ENCODE results near the gene GRM5. TPM values are rescaled to one million over a fixed set of nuclear protein-coding genes. Genes with fewer than 3 reads are reported as not detected.
"Not testable (repeated sequence)": the region's sequence is repeated elsewhere in the genome, so short reads cannot be mapped to it uniquely, and the experiment has no call there.

Gene GRM5
- total RNA-seq, 1 experiment from 2014 or later: not detected

GRCh38 chr11:88861618-88862017, 204.2 kb downstream of the GRM5 start:
- no peaks in the 10 kb centered on the region for H3K27me3 ChIP-seq
- no peak overlapping the region for H3K4me3 ChIP-seq
- H3K36me3 ChIP-seq: no peaks in the 10 kb centered on the region
- no peaks in the 10 kb centered on the region; the same call in 1 of the 2 replicates for H3K9me3 ChIP-seq
- no peak for DNase-seq

- not testable (repeated sequence) for H3K27me3 ChIP-seq, DNase-seq, H3K9me3 ChIP-seq, H3K4me3 ChIP-seq, H3K36me3 ChIP-seq
Observed at GRCh38 chr11:88860431-88860830, 205.4 kb downstream of the GRM5 start.

GRCh38 chr11:88853963-88854362, 211.8 kb downstream of the GRM5 start:
- H3K27me3 ChIP-seq, H3K4me3 ChIP-seq, H3K9me3 ChIP-seq, H3K36me3 ChIP-seq, DNase-seq: not testable (repeated sequence)

GRCh38 chr11:88851547-88851946, 214.2 kb downstream of the GRM5 start:
- not testable (repeated sequence) for H3K4me3 ChIP-seq, H3K27me3 ChIP-seq, DNase-seq, H3K36me3 ChIP-seq, H3K9me3 ChIP-seq

- H3K27me3 ChIP-seq, H3K4me3 ChIP-seq, H3K36me3 ChIP-seq, DNase-seq, H3K9me3 ChIP-seq: not testable (repeated sequence)
Observed at GRCh38 chr11:88849773-88850172, 216.0 kb downstream of the GRM5 start.

- no peak for DNase-seq
- Histone ChIP-seq H3K4me3 (no peak overlapping the region), H3K36me3 (no peaks in the 10 kb centered on the region), H3K9me3 (no peaks in the 10 kb centered on the region), H3K27me3 (no peaks in the 10 kb centered on the region)
Observed at GRCh38 chr11:88849368-88849767, 216.4 kb downstream of the GRM5 start.

GRCh38 chr11:88846266-88846665, 219.5 kb downstream of the GRM5 start:
- not testable (repeated sequence) for H3K27me3 ChIP-seq, H3K9me3 ChIP-seq, H3K4me3 ChIP-seq, H3K36me3 ChIP-seq, DNase-seq

- not testable (repeated sequence) for DNase-seq
Observed at GRCh38 chr11:88844941-88845340, 220.8 kb downstream of the GRM5 start.

GRCh38 chr11:88843766-88844426, 221.9 kb downstream of the GRM5 start:
- not testable (repeated sequence) for DNase-seq, H3K27me3 ChIP-seq, H3K9me3 ChIP-seq, H3K4me3 ChIP-seq, H3K36me3 ChIP-seq

More at GRCh38 chr11:88844941-88845340, 220.8 kb downstream of the GRM5 start:
- not testable (repeated sequence) for H3K9me3 ChIP-seq, H3K4me3 ChIP-seq, H3K27me3 ChIP-seq, H3K36me3 ChIP-seq

GRCh38 chr11:88838139-88838538, 227.6 kb downstream of the GRM5 start:
- not testable (repeated sequence) for H3K9me3 ChIP-seq, H3K27me3 ChIP-seq, H3K4me3 ChIP-seq, H3K36me3 ChIP-seq, DNase-seq

- H3K36me3 ChIP-seq, H3K4me3 ChIP-seq, H3K9me3 ChIP-seq, H3K27me3 ChIP-seq, DNase-seq: not testable (repeated sequence)
Observed at GRCh38 chr11:88835709-88836108, 230.1 kb downstream of the GRM5 start.

GRCh38 chr11:88831303-88831890, 234.4 kb downstream of the GRM5 start:
- no peak overlapping the region for H3K4me3 ChIP-seq
- no peaks in the 10 kb centered on the region for H3K36me3 ChIP-seq
- no peak for DNase-seq
- H3K9me3 ChIP-seq: no peaks in the 10 kb centered on the region
- H3K27me3 ChIP-seq: no peaks in the 10 kb centered on the region

- H3K27me3 ChIP-seq: no peaks in the 10 kb centered on the region
Observed at GRCh38 chr11:88827018-88827676, 238.6 kb downstream of the GRM5 start.

GRCh38 chr11:88819616-88820015, 246.2 kb downstream of the GRM5 start:
- Histone ChIP-seq H3K27me3 (no peaks in the 10 kb centered on the region), H3K36me3 (no peaks in the 10 kb centered on the region), H3K9me3 (no peaks in the 10 kb centered on the region), H3K4me3 (no peak overlapping the region)
- no peak for DNase-seq

More at GRCh38 chr11:88827018-88827676, 238.6 kb downstream of the GRM5 start:
- no peaks in the 10 kb centered on the region for H3K9me3 ChIP-seq
- no peaks in the 10 kb centered on the region for H3K36me3 ChIP-seq
- H3K4me3 ChIP-seq: no peak overlapping the region
- no peak for DNase-seq

- Histone ChIP-seq H3K36me3 (no peaks in the 10 kb centered on the region), H3K27me3 (no peaks in the 10 kb centered on the region), H3K4me3 (no peak overlapping the region), H3K9me3 (no peaks in the 10 kb centered on the region)
- DNase-seq: no peak
Observed at GRCh38 chr11:88818978-88819377, 246.8 kb downstream of the GRM5 start.

GRCh38 chr11:88815505-88815904, 250.3 kb downstream of the GRM5 start:
- no peaks in the 10 kb centered on the region for H3K27me3 ChIP-seq
- no peaks in the 10 kb centered on the region for H3K9me3 ChIP-seq
- DNase-seq: no peak
- H3K36me3 ChIP-seq: no peaks in the 10 kb centered on the region
- no peak overlapping the region for H3K4me3 ChIP-seq

GRCh38 chr11:88814076-88814475, 251.7 kb downstream of the GRM5 start:
- Histone ChIP-seq H3K36me3 (no peaks in the 10 kb centered on the region), H3K9me3 (no peaks in the 10 kb centered on the region), H3K4me3 (no peak overlapping the region), H3K27me3 (no peaks in the 10 kb centered on the region)
- DNase-seq: no peak

Data from MG63 (cell line).